RKO (cell line): ENCODE measurements around the gene PCDHB13.
"Not testable (repeated sequence)": the region's sequence is repeated elsewhere in the genome, so short reads cannot be mapped to it uniquely, and the experiment has no call there.

Experiments used
- DNase-seq: peaks from one replicate; pipeline ENCODE4 v3.0.0-alpha.2; 2016; ENCODE audit warnings: low spot score

The PCDHB13 gene

DNA sequence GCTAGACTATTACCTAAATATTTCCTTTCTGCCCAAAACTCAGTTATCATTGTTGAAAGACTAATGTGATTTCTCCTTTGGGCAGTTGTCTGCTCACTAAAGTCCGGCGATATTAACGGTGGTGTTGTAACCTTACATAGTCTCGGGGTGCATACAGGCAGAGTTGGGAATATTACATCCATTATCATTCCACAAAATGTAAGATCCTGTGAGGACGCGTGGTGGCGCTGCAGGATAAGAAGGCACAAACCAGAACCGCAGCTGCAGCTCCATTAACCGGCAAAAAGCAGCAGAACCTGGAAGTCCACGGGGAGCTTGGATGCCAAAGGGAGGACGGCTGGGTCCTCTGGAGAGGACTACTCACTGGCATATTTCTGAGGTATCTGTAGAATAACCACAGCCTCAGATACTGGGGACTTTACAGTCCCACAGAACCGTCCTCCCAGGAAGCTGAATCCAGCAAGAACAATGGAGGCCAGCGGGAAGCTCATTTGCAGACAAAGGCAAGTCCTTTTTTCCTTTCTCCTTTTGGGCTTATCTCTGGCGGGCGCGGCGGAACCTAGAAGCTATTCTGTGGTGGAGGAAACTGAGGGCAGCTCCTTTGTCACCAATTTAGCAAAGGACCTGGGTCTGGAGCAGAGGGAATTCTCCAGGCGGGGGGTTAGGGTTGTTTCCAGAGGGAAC is at the start of gene PCDHB13:
TSS of gene PCDHB13 (plus strand) at position 264 of the 684 bp plus-strand sequence. CDS start at position 469, 205 bp downstream.
- DNase-seq, result peak; percentile 92

DNA sequence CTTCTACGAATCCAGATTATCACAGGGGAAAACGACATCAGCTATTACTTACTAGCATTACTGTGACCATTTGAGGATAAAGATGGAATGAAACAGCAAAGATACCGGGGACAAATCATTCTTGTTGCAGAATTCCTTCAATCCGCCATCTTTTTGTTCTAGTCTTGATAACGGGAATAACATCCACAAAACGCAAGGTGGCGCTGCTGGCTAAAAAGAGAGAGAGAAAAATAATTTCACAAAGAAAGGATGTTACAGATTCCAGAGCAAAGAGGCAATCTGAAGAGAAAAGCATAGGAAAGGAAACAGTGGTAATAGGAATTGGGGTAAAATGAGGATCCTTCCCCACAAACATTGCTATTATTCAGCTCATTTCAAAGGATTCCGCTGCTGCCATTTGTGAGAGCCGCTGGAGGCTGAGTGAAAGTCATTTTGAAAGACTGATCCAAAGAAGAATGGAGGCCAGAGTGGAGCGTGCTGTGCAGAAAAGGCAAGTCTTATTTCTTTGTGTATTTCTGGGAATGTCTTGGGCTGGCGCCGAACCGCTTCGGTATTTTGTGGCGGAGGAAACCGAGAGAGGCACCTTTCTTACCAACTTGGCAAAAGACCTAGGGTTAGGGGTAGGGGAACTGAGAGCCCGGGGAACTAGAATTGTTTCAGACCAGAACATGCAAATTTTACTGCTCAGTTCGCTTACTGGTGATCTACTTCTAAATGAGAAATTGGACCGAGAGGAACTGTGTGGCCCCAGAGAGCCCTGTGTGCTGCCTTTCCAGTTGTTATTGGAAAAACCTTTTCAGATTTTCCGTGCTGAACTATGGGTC is 41.1 kb upstream of the PCDHB13 start, which contains the start of gene PCDHB7:
TSS of gene PCDHB7 (plus strand) at position 264 of the 824 bp plus-strand sequence. CDS start at position 456, 192 bp downstream.
- peak; percentile 36 for DNase-seq

DNA sequence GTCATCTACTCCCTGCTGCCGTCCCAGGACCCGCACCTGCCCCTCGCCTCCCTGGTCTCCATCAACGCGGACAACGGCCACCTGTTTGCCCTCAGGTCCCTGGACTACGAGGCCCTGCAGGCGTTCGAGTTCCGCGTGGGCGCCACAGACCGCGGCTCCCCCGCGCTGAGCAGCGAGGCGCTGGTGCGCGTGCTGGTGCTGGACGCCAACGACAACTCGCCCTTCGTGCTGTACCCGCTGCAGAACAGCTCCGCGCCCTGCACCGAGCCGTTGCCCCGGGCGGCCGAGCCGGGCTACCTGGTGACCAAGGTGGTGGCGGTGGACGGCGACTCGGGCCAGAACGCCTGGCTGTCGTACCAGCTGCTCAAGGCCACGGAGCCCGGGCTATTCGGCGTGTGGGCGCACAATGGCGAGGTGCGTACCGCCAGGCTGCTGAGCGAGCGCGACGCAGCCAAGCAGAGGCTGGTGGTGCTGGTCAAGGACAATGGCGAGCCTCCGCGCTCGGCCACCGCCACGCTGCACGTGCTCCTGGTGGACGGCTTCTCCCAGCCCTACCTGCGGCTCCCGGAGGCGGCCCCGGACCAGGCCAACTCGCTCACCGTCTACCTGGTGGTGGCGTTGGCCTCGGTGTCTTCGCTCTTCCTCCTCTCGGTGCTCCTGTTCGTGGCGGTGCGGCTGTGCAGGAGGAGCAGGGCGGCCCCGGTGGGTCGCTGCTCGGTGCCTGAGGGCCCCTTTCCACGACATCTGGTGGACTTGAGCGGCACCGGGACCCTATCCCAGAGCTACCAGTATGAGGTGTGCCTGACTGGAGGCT is 39.2 kb upstream of the PCDHB13 start:
- not testable (repeated sequence) for DNase-seq

DNA sequence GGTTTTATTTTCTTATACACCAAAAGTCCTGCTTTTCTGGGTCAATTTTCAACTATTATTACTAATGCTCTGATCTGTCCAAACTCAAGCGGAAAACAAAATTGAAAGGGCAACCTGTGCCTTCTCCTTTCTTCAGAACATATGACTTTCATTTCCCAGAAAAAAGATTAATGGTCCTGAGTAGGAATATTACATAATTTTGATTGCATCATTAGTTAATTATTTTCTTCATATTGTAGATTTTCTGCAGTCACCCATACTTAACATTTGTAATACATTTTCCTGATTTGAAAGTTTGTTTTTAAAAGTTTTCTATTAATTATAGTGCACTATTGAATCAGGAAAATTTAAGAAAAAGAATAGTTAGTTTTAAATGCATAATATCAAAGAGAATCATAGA is 37.8 kb upstream of the PCDHB13 start:
- DNase-seq, result no peak

DNA sequence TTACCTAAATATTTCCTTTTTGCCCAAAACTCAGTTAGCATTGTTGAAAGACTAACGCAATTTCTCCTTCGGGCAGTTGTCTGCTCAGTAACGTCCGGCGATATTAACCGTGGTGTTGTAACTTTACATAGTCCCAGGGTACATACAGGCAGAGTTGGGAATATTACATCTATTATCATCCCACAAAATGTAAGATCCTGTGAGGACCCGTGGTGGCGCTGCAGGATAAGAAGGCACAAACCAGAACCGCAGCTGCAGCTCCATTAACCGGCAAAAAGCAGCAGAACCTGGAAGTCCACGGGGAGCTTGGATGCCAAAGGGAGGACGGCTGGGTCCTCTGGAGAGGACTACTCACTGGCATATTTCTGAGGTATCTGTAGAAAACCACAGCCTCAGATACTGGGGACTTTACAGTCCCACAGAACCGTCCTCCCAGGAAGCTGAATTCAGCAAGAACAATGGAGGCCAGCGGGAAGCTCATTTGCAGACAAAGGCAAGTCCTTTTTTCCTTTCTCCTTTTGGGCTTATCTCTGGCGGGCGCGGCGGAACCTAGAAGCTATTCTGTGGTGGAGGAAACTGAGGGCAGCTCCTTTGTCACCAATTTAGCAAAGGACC is 36.0 kb upstream of the PCDHB13 start, which contains the start of gene PCDHB8:
TSS of gene PCDHB8 (plus strand) at position 214 of the 615 bp plus-strand sequence. CDS start at position 459, 245 bp downstream.
- peak; percentile 91 for DNase-seq

DNA sequence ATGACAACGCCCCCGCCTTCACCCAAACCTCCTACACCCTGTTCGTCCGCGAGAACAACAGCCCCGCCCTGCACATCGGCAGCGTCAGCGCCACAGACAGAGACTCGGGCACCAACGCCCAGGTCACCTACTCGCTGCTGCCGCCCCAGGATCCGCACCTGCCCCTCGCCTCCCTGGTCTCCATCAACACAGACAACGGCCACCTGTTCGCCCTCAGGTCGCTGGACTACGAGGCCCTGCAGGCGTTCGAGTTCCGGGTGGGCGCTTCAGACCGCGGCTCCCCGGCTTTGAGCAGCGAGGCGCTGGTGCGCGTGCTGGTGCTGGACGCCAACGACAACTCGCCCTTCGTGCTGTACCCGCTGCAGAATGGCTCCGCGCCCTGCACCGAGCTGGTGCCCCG is 34.3 kb upstream of the PCDHB13 start:
- not testable (repeated sequence) for DNase-seq

DNA sequence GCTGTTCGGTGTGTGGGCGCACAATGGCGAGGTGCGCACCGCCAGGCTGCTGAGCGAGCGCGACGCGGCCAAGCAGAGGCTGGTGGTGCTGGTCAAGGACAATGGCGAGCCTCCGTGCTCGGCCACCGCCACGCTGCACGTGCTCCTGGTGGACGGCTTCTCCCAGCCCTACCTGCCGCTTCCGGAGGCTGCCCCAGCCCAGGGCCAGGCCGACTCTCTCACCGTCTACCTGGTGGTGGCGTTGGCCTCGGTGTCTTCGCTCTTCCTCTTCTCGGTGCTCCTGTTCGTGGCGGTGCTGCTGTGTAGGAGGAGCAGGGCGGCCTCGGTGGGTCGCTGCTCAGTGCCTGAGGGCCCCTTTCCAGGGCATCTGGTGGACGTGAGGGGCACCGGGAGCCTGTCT is 33.8 kb upstream of the PCDHB13 start:
- DNase-seq, result not testable (repeated sequence)

DNA sequence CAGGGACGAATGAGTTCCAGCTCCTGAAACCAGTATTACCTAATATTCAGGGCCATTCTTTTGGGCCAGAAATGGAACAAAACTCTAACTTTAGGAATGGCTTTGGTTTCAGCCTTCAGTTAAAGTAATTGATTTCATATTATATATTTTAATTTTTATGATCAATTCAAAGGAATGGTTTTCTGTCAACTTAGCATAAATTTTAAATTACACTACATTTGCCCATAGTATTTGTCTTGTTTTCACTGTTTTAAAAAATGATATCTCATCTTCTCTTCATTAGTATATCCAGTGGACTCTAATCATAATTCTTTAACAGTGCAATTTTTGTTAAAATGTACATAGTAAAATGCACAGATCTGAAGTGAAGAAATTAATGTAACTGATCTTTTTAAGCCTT is 33.4 kb upstream of the PCDHB13 start:
- no peak for DNase-seq

DNA sequence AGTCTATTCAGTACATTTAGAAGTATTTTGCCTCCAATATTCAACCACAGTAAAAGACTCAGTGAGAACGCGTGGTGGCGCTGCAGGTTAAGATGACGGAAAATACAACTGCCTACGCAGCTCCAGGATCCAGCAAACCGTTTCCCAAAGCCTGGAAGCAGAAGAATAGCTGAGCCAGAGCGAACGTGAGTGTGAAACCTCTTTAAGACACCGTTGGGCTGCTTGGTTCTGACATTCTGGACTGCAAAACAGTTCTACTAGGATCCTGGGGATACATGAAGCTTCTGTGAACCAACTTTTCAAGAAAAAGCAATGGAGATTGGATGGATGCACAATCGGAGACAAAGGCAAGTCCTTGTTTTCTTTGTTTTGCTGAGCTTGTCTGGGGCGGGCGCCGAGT is 31.5 kb upstream of the PCDHB13 start, which contains the start of gene PCDHB16:
TSS of gene PCDHB16 (plus strand) at position 140 of the 400 bp plus-strand sequence. CDS start at position 313, 173 bp downstream.
- no peak for DNase-seq

DNA sequence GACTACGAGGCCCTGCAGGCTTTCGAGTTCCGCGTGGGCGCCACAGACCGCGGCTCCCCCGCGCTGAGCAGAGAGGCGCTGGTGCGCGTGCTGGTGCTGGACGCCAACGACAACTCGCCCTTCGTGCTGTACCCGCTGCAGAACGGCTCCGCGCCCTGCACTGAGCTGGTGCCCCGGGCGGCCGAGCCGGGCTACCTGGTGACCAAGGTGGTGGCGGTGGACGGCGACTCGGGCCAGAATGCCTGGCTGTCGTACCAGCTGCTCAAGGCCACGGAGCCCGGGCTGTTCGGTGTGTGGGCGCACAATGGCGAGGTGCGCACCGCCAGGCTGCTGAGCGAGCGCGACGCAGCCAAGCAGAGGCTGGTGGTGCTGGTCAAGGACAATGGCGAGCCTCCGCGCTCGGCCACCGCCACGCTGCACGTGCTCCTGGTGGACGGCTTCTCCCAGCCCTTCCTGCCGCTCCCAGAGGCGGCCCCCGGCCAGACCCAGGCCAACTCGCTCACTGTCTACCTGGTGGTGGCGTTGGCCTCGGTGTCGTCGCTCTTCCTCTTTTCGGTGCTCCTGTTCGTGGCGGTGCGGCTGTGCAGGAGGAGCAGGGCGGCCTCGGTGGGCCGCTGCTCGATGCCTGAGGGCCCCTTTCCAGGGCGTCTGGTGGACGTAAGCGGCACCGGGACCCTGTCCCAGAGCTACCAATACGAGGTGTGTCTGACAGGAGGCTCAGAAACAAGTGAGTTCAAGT is 29.4 kb upstream of the PCDHB13 start:
- DNase-seq, result not testable (repeated sequence)

DNA sequence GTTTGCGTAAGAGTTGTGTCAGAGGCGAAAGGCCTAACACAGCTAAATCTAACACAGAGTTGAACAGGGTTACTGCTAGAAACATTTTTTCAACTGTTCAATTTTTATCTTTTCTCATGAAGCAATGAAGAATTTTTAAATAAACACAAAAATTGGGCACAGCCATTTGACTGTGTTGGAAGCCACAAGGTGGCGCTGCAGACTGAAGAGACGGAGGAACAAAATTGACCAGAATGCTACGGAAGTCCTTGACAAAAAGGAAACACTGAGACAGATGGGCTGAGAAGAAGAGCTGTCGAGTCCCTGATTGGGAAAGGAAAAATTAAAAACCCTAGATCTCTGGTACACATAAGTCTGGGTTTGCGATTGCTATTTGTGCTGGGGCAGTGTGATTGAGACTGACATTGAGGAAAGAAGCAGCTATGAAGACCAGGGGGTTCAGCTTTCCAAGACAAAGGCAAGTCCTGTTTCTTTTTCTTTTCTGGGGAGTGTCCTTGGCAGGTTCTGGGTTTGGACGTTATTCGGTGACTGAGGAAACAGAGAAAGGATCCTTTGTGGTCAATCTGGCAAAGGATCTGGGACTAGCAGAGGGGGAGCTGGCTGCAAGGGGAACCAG is 26.7 kb upstream of the PCDHB13 start, which contains the start of gene PCDHB9:
TSS of gene PCDHB9 (plus strand) at position 265 of the 616 bp plus-strand sequence. CDS start at position 423, 158 bp downstream.
- peak; percentile 45 for DNase-seq

DNA sequence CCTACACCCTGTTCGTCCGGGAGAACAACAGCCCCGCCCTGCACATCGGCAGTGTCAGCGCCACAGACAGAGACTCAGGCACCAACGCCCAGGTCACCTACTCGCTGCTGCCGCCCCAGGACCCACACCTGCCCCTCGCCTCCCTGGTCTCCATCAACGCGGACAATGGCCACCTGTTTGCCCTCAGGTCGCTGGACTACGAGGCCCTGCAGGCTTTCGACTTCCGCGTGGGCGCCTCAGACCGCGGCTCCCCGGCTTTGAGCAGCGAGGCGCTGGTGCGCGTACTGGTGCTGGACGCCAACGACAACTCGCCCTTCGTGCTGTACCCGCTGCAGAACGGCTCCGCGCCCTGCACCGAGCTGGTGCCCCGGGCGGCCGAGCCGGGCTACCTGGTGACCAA is 25.0 kb upstream of the PCDHB13 start:
- DNase-seq, result not testable (repeated sequence)

DNA sequence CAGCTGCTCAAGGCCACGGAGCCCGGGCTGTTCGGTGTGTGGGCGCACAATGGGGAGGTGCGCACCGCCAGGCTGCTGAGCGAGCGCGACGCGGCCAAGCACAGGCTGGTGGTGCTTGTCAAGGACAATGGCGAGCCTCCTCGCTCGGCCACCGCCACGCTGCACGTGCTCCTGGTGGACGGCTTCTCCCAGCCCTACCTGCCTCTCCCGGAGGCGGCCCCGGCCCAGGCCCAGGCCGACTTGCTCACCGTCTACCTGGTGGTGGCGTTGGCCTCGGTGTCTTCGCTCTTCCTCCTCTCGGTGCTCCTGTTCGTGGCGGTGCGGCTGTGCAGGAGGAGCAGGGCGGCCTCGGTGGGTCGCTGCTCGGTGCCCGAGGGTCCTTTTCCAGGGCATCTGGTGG is 24.6 kb upstream of the PCDHB13 start:
- DNase-seq, result not testable (repeated sequence)

DNA sequence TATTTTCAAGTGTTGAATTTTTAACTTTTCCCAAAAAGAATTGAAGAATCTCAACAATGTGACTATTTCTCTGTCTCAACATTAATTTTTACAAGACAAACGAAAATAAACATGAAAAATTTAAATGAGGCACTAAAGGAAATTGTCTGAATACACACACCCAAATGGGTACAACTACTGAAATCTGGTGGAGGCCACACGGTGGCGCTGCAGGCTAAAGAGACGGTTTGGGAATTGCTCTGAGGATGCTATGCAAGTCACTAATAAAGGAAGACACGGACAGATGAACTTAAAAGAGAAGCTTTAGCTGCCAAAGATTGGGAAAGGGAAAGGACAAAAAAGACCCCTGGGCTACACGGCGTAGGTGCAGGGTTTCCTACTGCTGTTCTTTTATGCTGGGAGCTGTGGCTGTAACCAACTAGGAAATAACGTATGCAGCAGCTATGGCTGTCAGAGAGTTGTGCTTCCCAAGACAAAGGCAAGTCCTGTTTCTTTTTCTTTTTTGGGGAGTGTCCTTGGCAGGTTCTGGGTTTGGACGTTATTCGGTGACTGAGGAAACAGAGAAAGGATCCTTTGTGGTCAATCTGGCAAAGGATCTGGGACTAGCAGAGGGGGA is 21.5 kb upstream of the PCDHB13 start, which contains the start of gene PCDHB10:
TSS of gene PCDHB10 (plus strand) at position 244 of the 616 bp plus-strand sequence. CDS start at position 444, 200 bp downstream.
- peak; percentile 73 for DNase-seq

DNA sequence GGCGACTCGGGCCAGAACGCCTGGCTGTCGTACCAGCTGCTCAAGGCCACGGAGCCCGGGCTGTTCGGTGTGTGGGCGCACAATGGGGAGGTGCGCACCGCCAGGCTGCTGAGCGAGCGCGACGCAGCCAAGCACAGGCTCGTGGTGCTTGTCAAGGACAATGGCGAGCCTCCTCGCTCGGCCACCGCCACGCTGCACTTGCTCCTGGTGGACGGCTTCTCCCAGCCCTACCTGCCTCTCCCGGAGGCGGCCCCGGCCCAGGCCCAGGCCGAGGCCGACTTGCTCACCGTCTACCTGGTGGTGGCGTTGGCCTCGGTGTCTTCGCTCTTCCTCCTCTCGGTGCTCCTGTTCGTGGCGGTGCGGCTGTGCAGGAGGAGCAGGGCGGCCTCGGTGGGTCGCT is 19.4 kb upstream of the PCDHB13 start:
- DNase-seq, result not testable (repeated sequence)

DNA sequence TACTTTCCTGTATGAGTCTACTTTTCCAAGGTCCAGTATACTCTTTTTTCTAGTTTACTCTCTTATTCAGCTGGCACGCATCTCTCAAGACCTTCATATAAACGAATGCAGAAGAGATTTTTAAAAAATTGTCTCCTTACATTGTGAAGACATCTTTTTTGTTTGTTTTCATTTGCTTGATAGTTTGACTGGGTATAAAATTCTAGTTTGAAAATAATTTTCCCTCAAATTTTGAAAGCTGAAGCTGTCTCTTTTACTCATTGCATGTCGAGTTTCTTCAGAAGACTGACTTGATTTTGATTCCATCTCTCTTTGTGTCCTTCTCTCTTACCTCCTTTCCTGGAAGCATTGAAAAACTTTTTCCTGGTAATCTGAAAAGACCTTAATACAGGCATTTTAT is 17.4 kb upstream of the PCDHB13 start:
- no peak for DNase-seq

DNA sequence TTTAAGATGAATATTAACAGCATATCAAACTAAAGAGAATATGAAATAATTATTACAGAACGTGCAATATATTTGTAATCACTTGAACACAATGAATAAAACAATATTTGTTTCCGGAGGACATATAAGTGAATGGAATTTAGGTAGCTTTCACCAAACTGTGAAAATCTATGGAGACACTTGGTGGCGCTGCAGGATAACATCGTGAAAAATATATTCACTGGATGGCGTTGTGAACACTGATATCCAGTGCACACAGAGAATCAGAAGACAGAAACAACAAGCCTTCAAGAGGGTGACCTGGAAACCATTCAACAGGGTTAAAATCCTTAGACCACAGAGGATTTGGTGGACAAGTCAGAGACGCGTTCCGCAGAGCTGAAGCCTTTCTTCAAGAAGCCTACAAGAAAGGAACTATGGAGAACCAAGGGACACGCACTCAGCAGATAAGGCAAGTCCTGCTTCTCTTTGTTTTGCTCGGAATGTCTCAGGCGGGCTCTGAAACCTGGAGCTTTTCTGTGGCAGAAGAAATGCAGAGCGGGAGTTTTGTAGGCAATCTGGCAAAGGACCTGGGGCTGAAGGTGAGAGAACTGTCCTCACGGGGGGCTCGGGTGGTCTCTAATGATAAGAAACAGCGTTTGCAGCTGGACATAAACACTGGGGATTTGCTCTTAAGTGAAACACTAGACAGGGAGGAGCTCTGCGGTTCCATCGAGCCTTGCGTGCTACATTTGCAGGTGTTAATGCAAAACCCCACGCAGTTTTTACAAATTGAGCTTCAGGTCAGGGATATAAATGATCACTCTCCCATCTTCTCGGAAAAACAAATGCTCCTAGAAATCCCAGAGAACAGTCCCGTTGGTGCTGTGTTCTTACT is 14.1 kb upstream of the PCDHB13 start, which contains the start of gene PCDHB11:
TSS of gene PCDHB11 (plus strand) at position 269 of the 877 bp plus-strand sequence. CDS start at position 417, 148 bp downstream.
- peak; percentile 86 for DNase-seq

DNA sequence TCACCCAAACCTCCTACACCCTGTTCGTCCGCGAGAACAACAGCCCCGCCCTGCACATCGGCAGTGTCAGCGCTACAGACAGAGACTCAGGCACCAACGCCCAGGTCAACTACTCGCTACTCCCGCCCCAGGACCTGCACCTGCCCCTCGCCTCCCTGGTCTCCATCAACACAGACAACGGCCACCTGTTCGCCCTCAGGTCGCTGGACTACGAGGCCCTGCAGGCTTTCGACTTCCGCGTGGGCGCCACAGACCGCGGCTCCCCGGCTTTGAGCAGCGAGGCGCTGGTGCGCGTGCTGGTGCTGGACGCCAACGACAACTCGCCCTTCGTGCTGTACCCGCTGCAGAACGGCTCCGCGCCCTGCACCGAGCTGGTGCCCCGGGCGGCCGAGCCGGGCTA is 12.6 kb upstream of the PCDHB13 start:
- not testable (repeated sequence) for DNase-seq
